Measurements from ENCODE around the gene MEGF11. TPM values are rescaled to one million over a fixed set of nuclear protein-coding genes. Genes with fewer than 3 reads are reported as not detected.

Gene MEGF11
- total RNA-seq, 2 experiments from 2014 or later: 3.3 to 6.8 TPM

DNA sequence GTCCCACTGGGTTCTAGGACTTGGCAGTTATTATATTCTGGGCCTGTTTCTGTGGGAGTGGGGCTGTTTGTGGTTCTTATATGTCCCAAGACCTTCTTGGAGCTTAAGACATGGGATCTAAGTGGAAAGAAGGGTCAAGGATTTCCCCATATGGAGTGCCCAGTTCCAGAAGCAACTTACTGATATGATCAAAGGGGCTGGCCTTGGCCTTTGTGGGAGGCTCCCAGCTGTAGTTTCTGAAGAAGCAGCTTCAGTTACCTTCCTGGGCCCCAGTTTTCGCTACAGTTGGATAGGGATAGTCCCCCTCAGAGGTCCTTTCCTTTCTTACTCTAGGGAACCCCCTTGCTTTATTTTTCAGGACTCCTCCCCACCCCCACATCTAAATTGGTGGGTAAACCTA lies 328.2 kb downstream of the MEGF11 start:
- TF ChIP-seq, protein P1, sequence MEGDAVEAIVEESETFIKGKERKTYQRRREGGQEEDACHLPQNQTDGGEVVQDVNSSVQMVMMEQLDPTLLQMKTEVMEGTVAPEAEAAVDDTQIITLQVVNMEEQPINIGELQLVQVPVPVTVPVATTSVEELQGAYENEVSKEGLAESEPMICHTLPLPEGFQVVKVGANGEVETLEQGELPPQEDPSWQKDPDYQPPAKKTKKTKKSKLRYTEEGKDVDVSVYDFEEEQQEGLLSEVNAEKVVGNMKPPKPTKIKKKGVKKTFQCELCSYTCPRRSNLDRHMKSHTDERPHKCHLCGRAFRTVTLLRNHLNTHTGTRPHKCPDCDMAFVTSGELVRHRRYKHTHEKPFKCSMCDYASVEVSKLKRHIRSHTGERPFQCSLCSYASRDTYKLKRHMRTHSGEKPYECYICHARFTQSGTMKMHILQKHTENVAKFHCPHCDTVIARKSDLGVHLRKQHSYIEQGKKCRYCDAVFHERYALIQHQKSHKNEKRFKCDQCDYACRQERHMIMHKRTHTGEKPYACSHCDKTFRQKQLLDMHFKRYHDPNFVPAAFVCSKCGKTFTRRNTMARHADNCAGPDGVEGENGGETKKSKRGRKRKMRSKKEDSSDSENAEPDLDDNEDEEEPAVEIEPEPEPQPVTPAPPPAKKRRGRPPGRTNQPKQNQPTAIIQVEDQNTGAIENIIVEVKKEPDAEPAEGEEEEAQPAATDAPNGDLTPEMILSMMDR (conservative IDR thresholded peaks at IDR 0.05; ENCODE audit: low read length): no peak
- no peak for TF ChIP-seq EZH2phosphoT487 (IDR thresholded peaks at IDR 0.05; ENCODE audit: borderline replicate concordance, low read depth, low read length)
- no TSS peak for BruUV-seq (replicated peaks)
- H3K79me2 ChIP-seq (ENCODE audit: insufficient read depth, low read depth, low read length): no peaks in the 10 kb centered on the region
- no peak overlapping the region for H2AFZ ChIP-seq (ENCODE audit: low read length)
- ChIA-PET POLR2A (interaction anchor here (0.7 kb wide), 1 partner anchor 620 kb away, joined by 3 read pairs; no protein-coding TSS in a partner anchor), CTCF (ENCODE audit: unreplicated experiment) (interaction anchor here (0.5 kb wide), 1 partner anchor 183 kb away, joined by 3 read pairs; no protein-coding TSS in a partner anchor)
- H3K4me1 ChIP-seq (ENCODE audit: insufficient read depth, low read length, poor library complexity, severe bottlenecking): no peaks in the 10 kb centered on the region
- H3K9me3 ChIP-seq (ENCODE audit: low read length): no peaks in the 10 kb centered on the region
- no peaks in the 10 kb centered on the region for H3K9me2 ChIP-seq (ENCODE audit: insufficient read depth, low read length)
- H4K20me1 ChIP-seq (ENCODE audit: insufficient read depth, low read length): no peaks in the 10 kb centered on the region
- no peaks in the 10 kb centered on the region for H3K36me3 ChIP-seq (ENCODE audit: insufficient read depth, low read length)
- DNase-seq (ENCODE audit: low spot score): no peak
- no peak overlapping the region for H3K4me3 ChIP-seq (ENCODE audit: low read depth, low read length, poor library complexity, severe bottlenecking)
- no peak overlapping the region for H3K27ac ChIP-seq (ENCODE audit: low read depth, low read length, poor library complexity, severe bottlenecking)
- intact Hi-C loops (cut with micrococcal nuclease; ENCODE audit: unreplicated experiment): no loop called here
- H3K4me2 ChIP-seq (ENCODE audit: low read length): no peak overlapping the region

DNA sequence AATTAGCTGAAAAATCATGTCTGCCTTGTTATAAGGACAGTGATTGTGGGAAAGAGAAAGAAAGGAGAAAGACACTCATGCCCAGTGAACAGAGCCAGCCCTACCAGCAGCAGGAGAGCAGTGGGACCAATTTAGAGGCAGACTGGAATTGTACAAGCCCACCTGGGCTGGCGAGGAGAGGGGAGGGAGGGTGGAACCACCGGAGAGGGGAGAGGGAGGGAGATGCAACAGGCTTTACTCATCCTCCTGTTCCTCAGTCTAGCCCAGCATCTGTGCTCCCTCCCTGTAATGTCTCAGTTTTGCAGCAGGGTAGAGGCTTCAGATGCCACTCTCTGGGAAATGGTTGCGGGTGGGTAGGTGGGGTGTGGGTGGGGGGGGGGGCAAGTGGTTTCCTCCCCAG lies 329.5 kb downstream of the MEGF11 start:
- Histone ChIP-seq H3K4me2 (ENCODE audit: low read length) (no peak overlapping the region), H3K9me3 (ENCODE audit: low read length) (no peaks in the 10 kb centered on the region), H3K9me2 (ENCODE audit: insufficient read depth, low read length) (no peaks in the 10 kb centered on the region), H3K4me1 (ENCODE audit: insufficient read depth, low read length, poor library complexity, severe bottlenecking) (no peaks in the 10 kb centered on the region), H3K27ac (ENCODE audit: low read depth, low read length, poor library complexity, severe bottlenecking) (no peak overlapping the region), H3K79me2 (ENCODE audit: insufficient read depth, low read depth, low read length) (no peaks in the 10 kb centered on the region), H3K36me3 (ENCODE audit: insufficient read depth, low read length) (no peaks in the 10 kb centered on the region), H2AFZ (ENCODE audit: low read length) (no peak overlapping the region), H3K4me3 (ENCODE audit: low read depth, low read length, poor library complexity, severe bottlenecking) (no peak overlapping the region), H4K20me1 (ENCODE audit: insufficient read depth, low read length) (no peaks in the 10 kb centered on the region)
- ChIA-PET CTCF (ENCODE audit: unreplicated experiment) (no interaction called here), POLR2A (interaction anchor here (0.7 kb wide), 1 partner anchor 286 kb away, joined by 6 read pairs; no protein-coding TSS in a partner anchor)
- BruUV-seq (replicated peaks): no TSS peak
- intact Hi-C loops (cut with micrococcal nuclease; ENCODE audit: unreplicated experiment): no loop called here
- DNase-seq (ENCODE audit: low spot score): no peak
- TF ChIP-seq, protein P1 (conservative IDR thresholded peaks at IDR 0.05; ENCODE audit: low read length): no peak
- TF ChIP-seq EZH2phosphoT487 (IDR thresholded peaks at IDR 0.05; ENCODE audit: borderline replicate concordance, low read depth, low read length): no peak

DNA sequence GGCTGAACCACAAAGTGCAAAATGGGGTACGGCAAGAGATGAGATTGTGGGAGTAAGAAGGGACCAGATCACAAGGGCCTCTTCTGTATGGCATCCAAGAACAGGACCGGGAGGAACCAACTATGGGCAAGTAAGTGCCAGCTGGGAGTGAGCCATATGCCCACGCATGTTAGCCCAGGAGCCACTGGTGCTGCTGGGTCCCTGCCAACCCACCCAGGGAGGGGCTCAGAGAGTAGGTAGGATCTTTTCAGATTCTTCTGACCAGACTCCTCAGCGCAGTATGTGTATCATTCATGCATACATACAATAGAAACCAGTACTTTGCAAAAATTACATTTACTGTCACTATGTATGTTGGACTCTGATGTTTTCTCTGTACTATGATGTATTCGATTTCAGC lies 330.3 kb downstream of the MEGF11 start:
- no peak overlapping the region for H2AFZ ChIP-seq (ENCODE audit: low read length)
- no peaks in the 10 kb centered on the region for H3K4me1 ChIP-seq (ENCODE audit: insufficient read depth, low read length, poor library complexity, severe bottlenecking)
- intact Hi-C loops (cut with micrococcal nuclease; ENCODE audit: unreplicated experiment): no loop called here
- DNase-seq (ENCODE audit: low spot score): no peak
- H3K4me2 ChIP-seq (ENCODE audit: low read length): no peak overlapping the region
- no peaks in the 10 kb centered on the region for H3K79me2 ChIP-seq (ENCODE audit: insufficient read depth, low read depth, low read length)
- H3K9me3 ChIP-seq (ENCODE audit: low read length): no peaks in the 10 kb centered on the region
- TF ChIP-seq EZH2phosphoT487 (IDR thresholded peaks at IDR 0.05; ENCODE audit: borderline replicate concordance, low read depth, low read length): no peak
- TF ChIP-seq, protein P1 (conservative IDR thresholded peaks at IDR 0.05; ENCODE audit: low read length): no peak
- H3K36me3 ChIP-seq (ENCODE audit: insufficient read depth, low read length): no peaks in the 10 kb centered on the region
- H3K9me2 ChIP-seq (ENCODE audit: insufficient read depth, low read length): no peaks in the 10 kb centered on the region
- no peak overlapping the region for H3K27ac ChIP-seq (ENCODE audit: low read depth, low read length, poor library complexity, severe bottlenecking)
- H4K20me1 ChIP-seq (ENCODE audit: insufficient read depth, low read length): no peaks in the 10 kb centered on the region
- no peak overlapping the region for H3K4me3 ChIP-seq (ENCODE audit: low read depth, low read length, poor library complexity, severe bottlenecking)
- CTCF ChIA-PET (ENCODE audit: unreplicated experiment): no interaction called here
- no TSS peak for BruUV-seq (replicated peaks)
- POLR2A ChIA-PET: no interaction called here
